M059J (cell line): ENCODE measurements around the gene ST3GAL5. TPM values are rescaled to one million over a fixed set of nuclear protein-coding genes. Genes with fewer than 3 reads are reported as not detected.
"Not testable (repeated sequence)": the region's sequence is repeated elsewhere in the genome, so short reads cannot be mapped to it uniquely, and the experiment has no call there.

Source experiments
- DNase-seq: peaks from one replicate; pipeline ENCODE4 v3.0.0-alpha.2; 2012; ENCODE audit warnings: low read depth
- total RNA-seq: library from RNA; depleted of rRNA; stranded (reverse); fragments of >200 nt; shearing (Covaris generic); gene quantifications from 2 replicates; pipeline ENCODE4 v1.2.3, GENCODE V29; 2014; rRNA removed

ST3GAL5 gene
- 21.2 and 30.7 TPM in 2 replicates for total RNA-seq

GRCh38 chr2:85888684-85889626 is at the start of gene ST3GAL5:
ST3GAL5 (minus strand) TSS chr2:85888990; CDS start chr2:85888905, 85 bp downstream.
- DNase-seq, result peak; percentile 72

GRCh38 chr2:85938456-85938855 is 49.7 kb upstream of the ST3GAL5 start:
- no peak for DNase-seq

- DNase-seq, result no peak
These were observed 48.3 kb upstream of the ST3GAL5 start for GRCh38 chr2:85937069-85937439.

DNA sequence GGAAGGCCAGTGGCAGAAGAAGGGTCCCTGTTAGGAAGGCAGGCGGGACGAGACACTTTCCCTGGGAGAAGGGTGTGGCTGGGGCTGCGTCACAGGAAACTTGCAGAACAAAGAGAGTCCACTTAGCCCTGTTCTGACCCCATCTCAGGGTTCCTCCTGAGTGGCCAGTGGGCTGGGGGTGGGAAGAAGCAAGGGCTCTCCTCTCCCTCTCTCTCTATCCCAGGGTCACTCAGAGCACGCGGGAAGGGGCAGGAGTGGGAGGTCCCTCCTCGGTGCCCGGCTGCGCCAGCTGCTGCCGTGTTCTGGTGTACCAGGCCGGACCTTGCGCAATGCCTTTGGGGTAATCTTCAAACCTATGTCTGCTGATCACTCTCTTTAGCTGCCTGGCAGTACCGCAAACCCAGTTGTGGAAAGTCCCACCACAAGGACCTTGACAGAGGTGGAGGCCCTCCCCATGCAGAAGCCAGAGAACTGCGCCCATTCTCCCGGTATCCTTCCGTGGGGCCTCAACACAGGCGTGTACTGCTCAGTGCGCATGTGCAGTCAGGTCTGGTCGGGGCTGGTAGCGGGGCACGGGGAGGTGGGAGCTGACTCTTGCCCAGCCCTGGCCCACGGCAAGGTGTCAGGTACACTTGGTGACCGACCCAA is 47.8 kb upstream of the ST3GAL5 start:
- DNase-seq, result no peak

GRCh38 chr2:85935746-85936208 is 47.0 kb upstream of the ST3GAL5 start:
- DNase-seq, result peak; percentile 93

- DNase-seq, result no peak
These were observed 46.5 kb upstream of the ST3GAL5 start for GRCh38 chr2:85935170-85935745.

DNA sequence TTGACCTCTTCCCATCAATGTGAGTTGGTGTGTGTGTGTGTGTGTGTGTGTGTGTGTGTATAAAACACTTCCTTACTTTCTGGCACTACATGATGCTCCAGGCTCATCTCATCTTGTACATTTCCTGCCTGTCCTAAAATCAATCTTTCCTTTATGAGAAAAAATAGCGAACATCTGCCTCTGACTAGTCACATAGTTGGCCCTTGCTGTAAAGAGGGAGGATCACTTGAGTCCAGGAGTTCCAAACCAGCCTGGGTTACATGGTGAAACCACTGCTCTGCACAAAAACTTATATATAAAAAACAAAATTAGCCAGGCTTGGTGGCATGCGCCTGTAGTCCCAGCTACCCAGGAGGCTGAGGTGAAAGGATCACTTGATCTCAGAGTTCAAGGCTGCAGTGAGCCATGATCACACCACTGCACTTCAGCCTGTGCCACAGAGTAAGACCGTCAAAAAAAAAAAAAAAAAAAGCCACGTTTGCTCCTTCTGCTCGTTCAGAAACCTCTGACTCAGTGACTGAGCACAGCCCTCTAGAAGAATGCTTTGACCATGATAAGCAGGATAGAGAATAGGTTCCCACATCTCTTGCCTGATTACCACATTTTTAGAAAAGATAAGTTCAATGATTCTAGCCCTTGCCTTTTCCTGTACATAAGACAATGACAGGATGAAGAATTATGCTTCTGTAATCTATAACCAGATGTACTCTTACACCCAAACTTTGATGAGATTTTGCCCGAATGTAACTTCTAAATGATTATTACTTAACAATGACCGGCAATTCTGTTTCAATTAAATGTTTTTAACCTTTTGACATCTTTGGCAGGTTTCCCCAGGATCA is 45.2 kb upstream of the ST3GAL5 start:
- peak; percentile 84 for DNase-seq

DNA sequence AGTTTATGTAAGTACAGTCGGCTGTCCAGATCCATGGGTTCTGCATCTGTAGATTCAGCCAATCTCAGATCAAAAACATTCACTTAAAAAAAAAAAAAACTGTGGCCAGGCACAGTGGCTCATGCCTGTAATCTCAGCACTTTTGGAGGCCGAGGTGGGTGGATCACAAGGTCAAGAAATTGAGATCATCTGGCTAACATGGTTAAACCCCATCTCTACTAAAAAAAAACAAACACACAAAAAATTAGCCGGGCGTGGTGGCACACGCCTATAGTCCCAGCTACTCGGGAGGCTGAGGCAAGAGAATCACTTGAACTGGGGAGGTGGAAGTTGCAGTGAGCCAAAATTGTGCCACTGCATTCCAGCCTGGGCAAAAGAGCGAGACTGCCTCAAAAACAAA is 42.4 kb upstream of the ST3GAL5 start:
- DNase-seq, result not testable (repeated sequence)

DNA sequence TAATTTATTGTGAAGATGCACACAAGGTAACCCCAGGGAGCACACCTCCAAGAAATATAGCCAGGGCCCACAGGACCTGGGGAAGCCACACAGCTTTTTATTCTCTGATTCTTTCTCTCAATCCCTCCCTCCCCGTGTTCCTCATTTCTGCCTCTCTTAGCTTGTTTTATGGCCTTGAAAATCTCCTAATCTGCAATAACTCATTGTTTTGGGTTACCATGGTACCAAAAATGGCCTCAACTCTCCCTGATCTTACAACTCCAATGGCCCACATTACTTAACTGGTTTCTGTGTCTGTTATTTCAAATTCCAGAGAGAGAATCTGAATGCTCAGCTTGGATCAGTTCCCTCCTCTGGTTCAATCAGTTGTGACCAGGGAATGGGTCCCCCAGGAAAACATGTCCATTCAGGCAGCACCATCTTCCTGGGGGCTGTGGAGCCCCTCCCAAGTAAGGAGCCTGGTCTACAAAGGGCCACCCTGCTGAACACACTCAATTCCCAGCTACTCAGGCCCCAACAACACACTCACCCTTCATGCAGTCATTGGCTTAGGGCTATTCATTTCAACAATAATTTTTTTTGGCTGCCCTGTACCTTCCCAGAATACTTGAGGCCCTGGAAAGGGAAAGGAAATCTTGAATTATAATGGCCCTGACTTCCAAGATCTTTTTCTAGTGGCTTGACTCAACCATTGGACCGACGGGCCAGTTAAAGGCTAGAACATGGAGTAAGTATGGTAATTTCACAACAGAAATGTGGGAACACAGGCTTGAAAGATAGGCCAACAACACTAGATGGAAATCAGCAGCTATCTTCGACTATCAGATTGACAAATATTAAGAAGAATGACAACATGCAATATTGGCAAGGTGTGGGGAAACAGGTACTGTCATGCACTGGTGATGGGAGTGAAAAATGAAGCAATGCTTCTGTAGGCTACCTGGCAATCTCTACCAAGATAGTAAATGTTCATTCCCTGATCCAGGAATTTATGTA is 41.6 kb upstream of the ST3GAL5 start:
- no peak for DNase-seq

DNA sequence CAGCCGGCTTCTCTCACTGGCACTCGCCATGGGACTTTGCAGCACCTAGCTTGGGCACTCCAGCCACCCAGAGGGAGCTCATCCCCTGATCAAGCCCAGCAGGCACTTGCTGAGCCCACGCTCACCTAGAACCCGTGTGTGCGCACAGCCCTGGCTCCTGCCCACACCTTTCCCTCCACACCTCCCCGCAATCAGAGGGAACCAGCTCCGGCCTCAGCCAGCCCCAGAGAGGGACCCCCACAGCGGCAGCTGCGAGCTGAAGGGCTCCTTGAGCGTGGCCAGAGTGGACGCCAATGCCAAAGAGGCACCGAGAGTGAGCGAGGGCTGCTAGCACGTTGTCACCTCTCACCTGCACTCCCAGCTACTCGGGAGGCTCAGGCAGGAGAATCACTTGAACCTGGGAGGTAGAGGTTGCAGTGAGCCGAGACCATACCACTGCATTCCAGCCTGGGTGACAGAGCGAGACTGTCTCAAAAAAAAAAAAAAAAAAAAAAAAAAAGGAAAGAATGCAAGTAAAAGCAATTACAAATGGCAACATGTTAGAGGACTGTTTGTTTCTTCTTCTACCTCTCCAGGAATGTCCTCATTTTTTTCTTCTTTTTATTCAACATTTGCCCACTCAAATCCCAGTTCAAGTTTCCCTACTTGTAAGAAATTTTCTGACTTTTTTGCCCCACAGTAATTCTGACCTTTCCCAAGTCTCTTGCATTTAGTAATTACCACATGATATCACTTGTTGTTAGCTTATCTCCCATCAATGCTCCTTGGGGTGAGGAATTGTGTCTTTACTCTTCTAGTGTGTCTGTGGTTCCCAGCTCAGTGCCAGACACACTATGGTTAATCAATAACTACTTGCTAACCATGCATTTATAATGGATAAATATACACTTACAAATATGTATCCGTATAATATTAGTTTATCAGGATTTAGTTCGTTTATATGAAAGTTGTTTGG is 40.6 kb upstream of the ST3GAL5 start:
- DNase-seq, result no peak

DNA sequence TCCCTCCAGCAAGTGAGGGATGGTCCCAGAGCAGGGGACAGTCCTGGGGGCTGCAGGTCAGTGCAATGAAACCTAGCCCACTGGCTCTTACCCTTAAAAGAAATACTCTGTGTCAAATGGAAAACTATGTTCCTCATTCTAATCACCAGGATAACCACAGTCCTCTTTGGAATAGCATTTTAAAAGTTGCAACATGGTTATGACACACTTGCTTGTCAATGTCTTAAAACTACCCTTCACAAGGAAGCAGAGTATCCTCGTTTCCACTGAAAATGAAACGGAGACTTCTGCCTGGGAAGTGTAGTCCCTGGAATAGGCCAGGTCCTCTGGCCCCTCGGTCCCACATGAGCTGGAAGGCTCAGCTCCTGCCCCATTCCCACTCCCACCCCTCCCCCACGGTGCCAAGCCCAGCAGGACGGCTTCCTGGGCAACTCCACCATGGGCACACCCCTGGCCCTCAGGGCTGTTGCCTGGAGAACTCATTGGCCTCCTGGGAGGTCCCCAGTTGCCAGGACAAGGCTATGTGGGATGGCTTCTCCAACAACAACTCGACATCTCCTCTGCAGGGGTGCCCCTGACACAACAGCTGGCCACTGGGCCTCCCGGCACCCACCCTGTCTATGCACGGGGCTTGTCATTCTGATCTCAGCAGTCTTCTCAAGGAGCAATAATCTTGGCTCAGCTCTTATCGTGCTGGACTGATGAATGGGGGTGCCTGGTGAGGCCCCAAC is 38.3 kb upstream of the ST3GAL5 start:
- DNase-seq, result no peak

GRCh38 chr2:85926526-85926925 is 37.7 kb upstream of the ST3GAL5 start:
- no peak for DNase-seq

GRCh38 chr2:85925216-85925671 is 36.5 kb upstream of the ST3GAL5 start:
- DNase-seq, result no peak

- peak; percentile 90 for DNase-seq
These were observed 35.7 kb upstream of the ST3GAL5 start for GRCh38 chr2:85924522-85924921.

- DNase-seq, result peak; percentile 63
These were observed 33.4 kb upstream of the ST3GAL5 start for GRCh38 chr2:85922199-85922598.

DNA sequence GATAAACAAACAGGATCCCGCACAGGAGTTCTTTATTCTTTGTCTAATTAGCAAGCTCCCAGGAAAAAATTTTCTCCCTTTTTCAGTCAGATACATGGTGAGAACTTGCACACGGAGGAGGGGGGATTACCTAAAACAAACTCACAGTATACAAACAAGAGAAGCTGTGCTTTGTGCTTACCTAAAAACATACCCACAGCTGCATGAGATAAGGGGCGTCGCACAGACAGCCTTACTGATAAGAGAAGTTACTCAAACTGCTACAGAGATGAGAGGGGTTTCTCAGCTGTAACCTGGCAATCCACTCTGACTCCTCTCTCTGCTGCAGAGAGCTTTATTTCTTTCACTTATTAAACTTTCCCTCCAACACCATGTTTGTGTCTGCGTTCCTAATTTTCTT is 32.9 kb upstream of the ST3GAL5 start:
- no peak for DNase-seq

GRCh38 chr2:85920810-85921545 is 32.2 kb upstream of the ST3GAL5 start:
- peak; percentile 67 for DNase-seq
